A673 (cell line): ENCODE data around the gene RHEB. TPM values are rescaled to one million over a fixed set of nuclear protein-coding genes. Genes with fewer than 3 reads are reported as not detected.
"Not testable (repeated sequence)": the region's sequence is repeated elsewhere in the genome, so short reads cannot be mapped to it uniquely, and the experiment has no call there.

Experiments used
- BruUV-seq: library from RNA; stranded (reverse); fragments of 400-500 nt; replicated peaks from 2 replicates; lab custom pipeline; 2021; lab: Mats Ljungman, UMichigan
- CTCF ChIA-PET: fragments of 300-600 bp; sonication (Branson Sonifier 250); formaldehyde crosslinking; loops from one replicate; lab custom pipeline; 2022; ENCODE audit warnings: antibody characterized with exemption; lab: Charles Lee
- POLR2A ChIA-PET: fragments of 300-600 bp; sonication (Branson Sonifier 250); formaldehyde crosslinking; loops from one replicate; lab custom pipeline; 2022; ENCODE audit warnings: antibody characterized with exemption; ENCODE audit not compliant: low non-redundant PET; lab: Charles Lee
- DNase-seq: peaks from one replicate; pipeline ENCODE4 v3.0.0-alpha.2; 2015; ENCODE audit warnings: low spot score
- H3K27ac ChIP-seq: fragments of 200-600 bp; sonication (generic); 2 replicates; pipeline ENCODE4 v1.5.1; 2016; ENCODE audit warnings: mixed run types, low read depth, mild to moderate bottlenecking, mixed read lengths, antibody characterized with exemption, low read length; ENCODE audit not compliant: poor library complexity, severe bottlenecking
- H3K27me3 ChIP-seq: fragments of 200-600 bp; sonication (generic); replicated peaks from 2 replicates; pipeline ENCODE4 v1.6.1; 2017; ENCODE audit warnings: mixed run types, low read depth, mild to moderate bottlenecking, mixed read lengths, antibody characterized with exemption, low read length; ENCODE audit not compliant: insufficient read depth, poor library complexity
- H3K36me3 ChIP-seq: fragments of 200-600 bp; sonication (generic); 2 replicates; pipeline ENCODE4 v1.6.1; 2016; ENCODE audit warnings: mixed run types, mild to moderate bottlenecking, mixed read lengths, antibody characterized with exemption, low read length; ENCODE audit not compliant: insufficient read depth, poor library complexity, severe bottlenecking
- H3K4me1 ChIP-seq: fragments of 200-600 bp; sonication (generic); 2 replicates; pipeline ENCODE4 v1.6.1; 2017; ENCODE audit warnings: mixed run types, mild to moderate bottlenecking, mixed read lengths, antibody characterized with exemption, low read length; ENCODE audit not compliant: insufficient read depth, poor library complexity, severe bottlenecking
- H3K4me3 ChIP-seq: fragments of 200-600 bp; sonication (generic); 2 replicates; pipeline ENCODE4 v1.5.1; 2016; ENCODE audit warnings: low read depth, mixed run types, mild to moderate bottlenecking, mixed read lengths, low read length; ENCODE audit not compliant: poor library complexity, severe bottlenecking
- H3K9me3 ChIP-seq: fragments of 200-600 bp; sonication (generic); 2 replicates; pipeline ENCODE4 v1.6.1; 2016; ENCODE audit warnings: mixed run types, low read depth, mild to moderate bottlenecking, mixed read lengths, antibody characterized with exemption, low read length; ENCODE audit not compliant: poor library complexity, severe bottlenecking
- EZH2 ChIP-seq: fragments of 200-600 bp; sonication (generic); IDR thresholded peaks from 2 replicates; pipeline ENCODE4 v1.6.1; 2017; ENCODE audit warnings: borderline replicate concordance, low read depth, mild to moderate bottlenecking, mixed read lengths, antibody characterized with exemption, low read length; ENCODE audit not compliant: poor library complexity, severe bottlenecking
- intact Hi-C: fragments of 100-400 bp; cut with micrococcal nuclease; formaldehyde crosslinking; loops from one replicate; pipeline ENCODE4 v1.10.0; 2022; ENCODE audit not compliant: unreplicated experiment
- total RNA-seq: library from RNA; stranded (reverse); gene quantifications from 2 replicates; pipeline ENCODE4 v1.2.3, GENCODE V29; 2021
- TF ChIP-seq, protein P1 (sequence below): fragments of 300-800, 200-600 bp; sonication (generic); conservative IDR thresholded peaks from 2 replicates; pipeline ENCODE4 v1.5.1; 2017; ENCODE audit warnings: low read depth, mild to moderate bottlenecking, antibody characterized with exemption, low read length, moderate library complexity, mixed read lengths

RHEB gene
- total RNA-seq, 1 experiment from 2014 or later = 136 TPM

DNA sequence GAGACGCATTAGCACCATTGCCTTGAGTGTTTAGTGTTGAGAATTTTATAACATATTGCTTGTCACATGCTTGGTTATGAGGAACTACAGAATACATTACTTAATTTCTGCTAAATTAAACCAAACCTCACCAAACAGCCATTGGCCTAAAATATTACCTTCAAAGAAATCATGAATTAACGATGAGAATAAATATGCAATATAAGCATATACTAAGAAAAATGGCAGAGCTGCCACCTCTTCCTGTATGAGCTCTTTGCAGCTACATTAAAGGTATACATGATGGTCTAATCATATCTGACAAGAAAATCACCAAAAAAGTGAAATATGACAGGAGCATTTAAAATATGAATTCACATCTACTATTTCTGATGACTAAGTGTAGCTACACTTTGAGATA, 5.2 kb upstream of the RHEB start:
- no peaks in the 10 kb centered on the region for H3K27me3 ChIP-seq
- POLR2A ChIA-PET = no interaction called here
- H3K4me3 ChIP-seq = no peak overlapping the region
- TF ChIP-seq EZH2 = no peak
- TF ChIP-seq, protein P1, sequence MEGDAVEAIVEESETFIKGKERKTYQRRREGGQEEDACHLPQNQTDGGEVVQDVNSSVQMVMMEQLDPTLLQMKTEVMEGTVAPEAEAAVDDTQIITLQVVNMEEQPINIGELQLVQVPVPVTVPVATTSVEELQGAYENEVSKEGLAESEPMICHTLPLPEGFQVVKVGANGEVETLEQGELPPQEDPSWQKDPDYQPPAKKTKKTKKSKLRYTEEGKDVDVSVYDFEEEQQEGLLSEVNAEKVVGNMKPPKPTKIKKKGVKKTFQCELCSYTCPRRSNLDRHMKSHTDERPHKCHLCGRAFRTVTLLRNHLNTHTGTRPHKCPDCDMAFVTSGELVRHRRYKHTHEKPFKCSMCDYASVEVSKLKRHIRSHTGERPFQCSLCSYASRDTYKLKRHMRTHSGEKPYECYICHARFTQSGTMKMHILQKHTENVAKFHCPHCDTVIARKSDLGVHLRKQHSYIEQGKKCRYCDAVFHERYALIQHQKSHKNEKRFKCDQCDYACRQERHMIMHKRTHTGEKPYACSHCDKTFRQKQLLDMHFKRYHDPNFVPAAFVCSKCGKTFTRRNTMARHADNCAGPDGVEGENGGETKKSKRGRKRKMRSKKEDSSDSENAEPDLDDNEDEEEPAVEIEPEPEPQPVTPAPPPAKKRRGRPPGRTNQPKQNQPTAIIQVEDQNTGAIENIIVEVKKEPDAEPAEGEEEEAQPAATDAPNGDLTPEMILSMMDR = no peak
- no peak overlapping the region for H3K27ac ChIP-seq
- intact Hi-C loops = no loop called here
- DNase-seq = no peak
- no peaks in the 10 kb centered on the region for H3K4me1 ChIP-seq
- CTCF ChIA-PET = no interaction called here
- no TSS peak for BruUV-seq
- H3K36me3 ChIP-seq = no peaks in the 10 kb centered on the region
- peaks cover 1% of the 10 kb centered on the region for H3K9me3 ChIP-seq

DNA sequence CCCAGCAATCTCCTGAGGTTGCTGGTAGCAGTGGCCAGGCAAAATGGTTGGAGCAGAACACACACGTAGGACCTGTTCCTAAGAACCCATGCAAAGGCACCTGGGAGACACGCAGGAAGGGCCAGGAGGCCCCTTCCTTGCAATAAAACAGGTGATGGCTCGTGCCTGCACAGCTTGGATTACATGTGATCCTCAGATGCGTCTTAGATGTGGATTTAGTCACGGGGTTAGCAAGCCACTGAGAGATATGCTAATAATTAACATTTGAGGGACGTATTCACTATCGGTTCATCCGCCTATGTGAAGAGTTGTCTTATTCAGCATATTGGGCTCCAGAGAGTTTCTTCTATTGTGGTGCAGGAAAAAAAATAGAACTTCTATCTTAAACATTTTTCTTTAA, 4.6 kb upstream of the RHEB start:
- Histone ChIP-seq H3K9me3 (no peaks in the 10 kb centered on the region), H3K27me3 (no peaks in the 10 kb centered on the region), H3K27ac (no peak overlapping the region), H3K4me1 (no peaks in the 10 kb centered on the region), H3K4me3 (no peak overlapping the region), H3K36me3 (no peaks in the 10 kb centered on the region)
- CTCF ChIA-PET = no interaction called here
- POLR2A ChIA-PET = no interaction called here
- no peak for DNase-seq
- intact Hi-C loops = no loop called here
- no peak for TF ChIP-seq EZH2
- TF ChIP-seq, protein P1 = no peak
- BruUV-seq = no TSS peak

DNA sequence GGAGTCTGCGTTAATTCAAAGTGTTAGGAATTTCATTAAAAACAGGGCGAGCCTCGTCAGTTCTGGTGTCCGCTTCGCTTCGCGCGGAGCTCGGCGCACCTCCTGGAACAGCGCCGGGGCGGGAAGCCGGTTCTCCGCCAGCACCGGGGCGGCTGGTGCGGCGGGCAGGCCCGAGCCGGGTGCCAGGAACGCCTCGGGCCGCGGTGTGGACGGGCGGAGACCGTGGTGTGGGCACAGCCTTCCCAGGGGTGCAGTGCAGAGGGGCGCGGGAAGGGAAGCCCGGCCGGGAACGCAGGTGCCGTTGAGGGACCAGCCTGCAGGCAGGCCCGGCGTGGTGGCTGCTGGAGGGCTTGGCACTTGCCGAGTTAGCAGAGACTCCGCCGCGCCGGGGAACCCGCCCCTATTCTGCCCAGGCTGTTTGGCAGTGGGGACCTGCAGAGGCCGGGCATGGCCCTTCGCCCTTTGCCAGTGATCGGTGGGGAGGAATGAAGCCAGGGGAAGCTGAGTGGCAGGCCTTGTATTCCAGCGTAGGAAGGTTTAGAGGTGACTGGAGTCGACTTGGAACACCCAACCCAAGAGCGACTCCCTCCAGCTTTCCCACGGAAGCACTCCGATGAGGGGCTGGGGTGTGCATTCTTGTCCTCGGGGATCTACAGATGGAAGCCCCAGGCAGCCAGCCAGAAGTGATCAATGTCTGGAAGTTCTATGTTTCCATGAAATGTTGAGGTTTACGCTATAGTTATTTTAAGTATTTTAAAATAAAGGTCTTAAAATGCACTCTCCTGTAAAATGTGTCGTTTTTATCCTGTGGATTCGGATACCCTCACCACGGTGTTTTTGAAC, 945 bp upstream of the RHEB start:
- H3K27me3 ChIP-seq = no peaks in the 10 kb centered on the region
- H3K27ac ChIP-seq = peak overlapping the region; percentile 96
- H3K9me3 ChIP-seq = no peaks in the 10 kb centered on the region
- H3K36me3 ChIP-seq = no peaks in the 10 kb centered on the region
- intact Hi-C loops = no loop called here
- ChIA-PET CTCF (interaction anchor here (0.6 kb wide), 1 partner anchor 137 kb away, joined by 3 read pairs; no protein-coding TSS in a partner anchor), POLR2A (no interaction called here)
- no peak for DNase-seq
- no peak for TF ChIP-seq EZH2
- TF ChIP-seq, protein P1 = no peak
- peaks cover 9% of the 10 kb centered on the region for H3K4me1 ChIP-seq
- peak overlapping the region; percentile 94 for H3K4me3 ChIP-seq
- BruUV-seq = no TSS peak

DNA sequence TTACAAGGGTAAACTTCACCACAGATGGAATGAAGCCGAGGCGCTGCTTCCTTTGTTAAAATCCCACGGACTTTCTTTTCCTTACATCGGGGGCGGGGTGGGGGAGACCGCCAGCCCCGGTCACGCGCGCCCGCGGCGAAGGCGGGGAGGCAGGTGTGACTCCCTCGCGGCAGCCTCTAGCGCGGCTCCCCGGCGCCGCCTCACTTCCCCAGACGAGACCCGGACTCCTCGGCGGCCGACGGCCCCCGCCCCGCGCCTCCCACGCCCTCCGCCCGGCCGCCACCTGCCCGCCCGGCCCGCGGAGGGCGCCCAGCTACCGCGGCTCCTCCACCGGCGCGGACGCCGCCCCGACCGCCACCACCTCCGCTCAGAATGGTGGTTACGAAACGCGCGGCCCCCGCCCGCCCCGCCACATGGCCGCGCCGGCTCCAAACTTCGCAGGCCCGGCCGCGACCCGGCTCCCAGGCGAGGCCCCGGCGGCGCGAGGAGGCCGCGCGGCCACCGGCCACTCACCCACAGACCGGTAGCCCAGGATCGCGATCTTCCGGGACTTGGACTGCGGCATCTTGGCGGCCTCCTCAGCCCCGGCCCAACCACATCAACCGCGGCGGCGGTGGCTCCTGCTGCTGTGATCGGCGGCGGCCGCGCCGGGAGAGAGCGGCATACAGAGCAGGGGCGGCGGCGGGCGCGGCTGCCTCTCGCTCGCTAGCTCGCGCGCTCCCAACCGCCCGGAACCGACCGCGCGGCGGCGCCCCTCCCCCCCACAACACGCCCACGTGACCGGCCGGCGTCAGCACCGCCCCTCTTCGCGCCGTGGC, 539 bp downstream of the RHEB start:
- H3K36me3 ChIP-seq, CTCF ChIA-PET: not testable (repeated sequence)

More for the DNA sequence above, 539 bp downstream of the RHEB start:
- POLR2A ChIA-PET, H3K4me1 ChIP-seq, H3K9me3 ChIP-seq, intact Hi-C loops, BruUV-seq, H3K27me3 ChIP-seq: not testable (repeated sequence)
- Histone ChIP-seq H3K4me3 (peak overlapping the region; percentile 94), H3K27ac (peak overlapping the region; percentile 96)
- peak; percentile 37 for DNase-seq
